Stomach (tissue), 4 donors: ENCODE data around the gene TEAD1.

Experiments used
- CTCF ChIP-seq, 7 experiments: fragments of 450-650 bp in 4 of 7; fragments of 200-600 bp in 3 of 7; sonication (generic) in 3 of 7; IDR thresholded peaks; one replicate each; pipeline ENCODE4 v1.5.1; 2016 to 2019; ENCODE audit warnings: antibody characterized with exemption in 7 of 7, control low read depth in 2 of 7, mild to moderate bottlenecking in 1 of 7
- POLR2AphosphoS5 ChIP-seq, 3 donors: sonication (generic); formaldehyde crosslinking; IDR thresholded peaks; one replicate each; pipeline ENCODE4 v1.6.1; 2016; ENCODE audit warnings: antibody characterized with exemption in 3 of 3

- TF ChIP-seq CTCF (IDR thresholded peaks at IDR 0.05): no peak
- no peak for TF ChIP-seq POLR2AphosphoS5 (IDR thresholded peaks at IDR 0.05)
Measured at GRCh38 chr11:12924650-12925049, 250.4 kb downstream of the TEAD1 start.
